HG02885 (cell line): ENCODE results near the gene LGMN.
A peak's percentile ranks its signal among the peaks of the same experiment; 100 is the strongest.

ENCODE experiments used
- ATAC-seq: cut with Tn5 transposase; IDR thresholded peaks from one replicate; pipeline ENCODE4 v1.9.1; 2021; ENCODE audit warnings: mild to moderate bottlenecking; ENCODE audit not compliant: unreplicated experiment, poor library complexity

Gene LGMN

GRCh38 chr14:92702441-92702918 is 45.9 kb downstream of the LGMN start:
- no peak for ATAC-seq

GRCh38 chr14:92701826-92702225 is 46.6 kb downstream of the LGMN start:
- no peak for ATAC-seq

- ATAC-seq, result no peak
These were observed 50.0 kb downstream of the LGMN start for GRCh38 chr14:92698393-92698792.

GRCh38 chr14:92696366-92696765 is 52.1 kb downstream of the LGMN start:
- no peak for ATAC-seq

- ATAC-seq, result no peak
These were observed 52.9 kb downstream of the LGMN start for GRCh38 chr14:92695562-92695961.

GRCh38 chr14:92694807-92695206 is 53.6 kb downstream of the LGMN start:
- ATAC-seq, result no peak

GRCh38 chr14:92693998-92694795 is 54.2 kb downstream of the LGMN start:
- ATAC-seq, result no peak

GRCh38 chr14:92692822-92693226 is 55.6 kb downstream of the LGMN start:
- ATAC-seq, result no peak

GRCh38 chr14:92690171-92691011 is 58.0 kb downstream of the LGMN start:
- no peak for ATAC-seq

- ATAC-seq, result no peak
These were observed 59.7 kb downstream of the LGMN start for GRCh38 chr14:92688434-92689375.

GRCh38 chr14:92687681-92688433 is 60.6 kb downstream of the LGMN start:
- no peak for ATAC-seq

- ATAC-seq, result peak; percentile 77
These were observed 61.5 kb downstream of the LGMN start for GRCh38 chr14:92686900-92687427.

- ATAC-seq, result no peak
These were observed 62.0 kb downstream of the LGMN start for GRCh38 chr14:92686411-92686899.

- ATAC-seq, result no peak
These were observed 62.6 kb downstream of the LGMN start for GRCh38 chr14:92685784-92686355.

GRCh38 chr14:92684801-92685560 is 63.4 kb downstream of the LGMN start:
- ATAC-seq, result no peak

GRCh38 chr14:92683041-92683440 is 65.4 kb downstream of the LGMN start:
- no peak for ATAC-seq

GRCh38 chr14:92680781-92681650 is 67.4 kb downstream of the LGMN start:
- peak; percentile 22 for ATAC-seq
